ENCODE data around the gene SPON1.

DNA sequence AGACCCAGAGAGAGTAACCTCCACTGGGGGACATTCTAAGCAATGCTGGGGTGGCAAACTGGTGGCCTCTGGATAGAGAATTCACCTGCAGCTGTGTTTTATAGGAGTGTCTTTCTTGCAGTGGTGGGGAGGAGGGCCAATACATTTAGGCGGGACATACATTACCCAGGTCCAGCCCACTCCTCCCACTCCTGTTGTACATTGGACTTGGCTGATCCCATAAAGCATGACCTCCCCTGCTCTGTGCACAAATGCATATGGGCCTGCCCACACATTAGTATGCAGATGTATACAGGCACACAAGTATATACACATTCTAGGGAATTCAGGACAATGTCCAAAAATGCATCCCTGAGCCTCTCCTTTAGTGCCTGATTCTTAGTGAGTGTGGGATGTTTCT, 297.4 kb downstream of the SPON1 start:
- no peak for TF ChIP-seq POLR2AphosphoS5 (IDR thresholded peaks at IDR 0.05; ENCODE audit: borderline replicate concordance, low read depth, low read length)
- TF ChIP-seq EZH2 (IDR thresholded peaks at IDR 0.05), result no peak

Measured in SK-N-MC (cell line).